ENCODE measurements around the gene WFDC8.

- TF ChIP-seq EP300 (IDR thresholded peaks at IDR 0.05) (no peak), CTCF (IDR thresholded peaks at IDR 0.05) (no peak)
These were observed 14.3 kb downstream of the WFDC8 start for GRCh38 chr20:45564760-45565276.

Data from suprapubic skin (tissue), 3 donors.